HCT116 (cell line): ENCODE results near the gene SLC17A1. TPM values are rescaled to one million over a fixed set of nuclear protein-coding genes. Genes with fewer than 3 reads are reported as not detected.

Source experiments
- ATAC-seq: fragments of 200-7000 bp; cut with Tn5 transposase; 2 replicates; pipeline ENCODE4 v1.9.1; 2020; ENCODE audit warnings: mild to moderate bottlenecking, moderate library complexity
- BruUV-seq: library from RNA; stranded (reverse); fragments of 400-500 nt; replicated peaks from 2 replicates; lab custom pipeline; 2021; lab: Mats Ljungman, UMichigan
- CTCF ChIA-PET: fragments of 300-600 bp; sonication (Branson Sonifier 250); formaldehyde crosslinking; loops from one replicate; lab custom pipeline; 2021; ENCODE audit warnings: antibody characterized with exemption; lab: Charles Lee
- POLR2A ChIA-PET: fragments of 300-600, 350-600 bp; sonication (Branson Sonifier 250); formaldehyde crosslinking; loops from one replicate; lab custom pipeline; 2021; ENCODE audit warnings: antibody characterized with exemption; lab: Charles Lee
- RAD21 ChIA-PET, 2 experiments: fragments of 300-600 bp; sonication (Branson Sonifier 250); formaldehyde crosslinking; loops; one replicate each; lab custom pipeline; 2023; ENCODE audit warnings: low total read pairs in 2 of 2; ENCODE audit not compliant: uncharacterized antibody in 2 of 2, unreplicated experiment in 2 of 2, low non-redundant PET in 1 of 2; lab: Charles Lee
- DNase-seq: peaks from one replicate; pipeline ENCODE4 v3.0.0-alpha.2; 2010; ENCODE audit warnings: low read depth, low spot score
- H2AFZ ChIP-seq: fragments of 200-600 bp; shearing (Covaris generic), sonication (generic); 2 replicates; pipeline ENCODE4 v1.6.1; 2017; ENCODE audit warnings: low read depth, mixed run types, mixed read lengths, antibody characterized with exemption, low read length; ENCODE audit not compliant: poor library complexity, severe bottlenecking
- H3K27ac ChIP-seq: 2 replicates; pipeline ENCODE4 v1.5.1; 2012; ENCODE audit warnings: low read depth, low read length
- H3K27me3 ChIP-seq: fragments of 200-600 bp; sonication (generic); 2 replicates; pipeline ENCODE4 v1.6.1; 2016; ENCODE audit warnings: mixed run types, low read length, mixed read lengths; ENCODE audit not compliant: insufficient read depth
- H3K36me3 ChIP-seq, 2 experiments: fragments of 200-500 bp in 1 of 2; fragments of 200-600 bp in 1 of 2; sonication (Bioruptor generic) in 1 of 2; sonication (generic) in 1 of 2; 2 replicates each; pipeline versions ENCODE4 v1.5.1 to v1.6.1; 2014 to 2016; ENCODE audit warnings: low read length in 2 of 2, inconsistent platforms in 1 of 2, mixed read lengths in 1 of 2, mixed run types in 1 of 2; ENCODE audit not compliant: insufficient read depth in 2 of 2, control insufficient read depth in 1 of 2
- H3K4me1 ChIP-seq, 2 experiments: fragments of 200-600 bp in 1 of 2; sonication (generic) in 1 of 2; 2 replicates each; pipeline versions ENCODE4 v1.5.1 to v1.6.1; 2012 to 2017; ENCODE audit warnings: low read length in 2 of 2, inconsistent platforms in 1 of 2, mild to moderate bottlenecking in 1 of 2, mixed read lengths in 1 of 2, mixed run types in 1 of 2, moderate library complexity in 1 of 2; ENCODE audit not compliant: insufficient read depth in 2 of 2, control insufficient read depth in 1 of 2
- H3K4me2 ChIP-seq: fragments of 200-600 bp; sonication (generic); 2 replicates; pipeline ENCODE4 v1.6.1; 2017; ENCODE audit warnings: mixed run types, low read length, mixed read lengths
- H3K4me3 ChIP-seq, 2 experiments: fragments of 200-600 bp in 1 of 2; sonication (generic) in 1 of 2; replicated peaks in 1 of 2; 2 replicates each; pipeline ENCODE4 v1.5.1; 2011 to 2016; ENCODE audit warnings: low read length in 2 of 2, control low read depth in 1 of 2, low read depth in 1 of 2, mild to moderate bottlenecking in 1 of 2, mixed read lengths in 1 of 2, mixed run types in 1 of 2
- H3K79me2 ChIP-seq: fragments of 200-600 bp; sonication (generic); 2 replicates; pipeline ENCODE4 v1.6.1; 2017; ENCODE audit warnings: mild to moderate bottlenecking, mixed run types, low read length, moderate library complexity, mixed read lengths; ENCODE audit not compliant: insufficient read depth
- H3K9ac ChIP-seq: fragments of 200-600 bp; sonication (generic); 2 replicates; pipeline ENCODE4 v1.6.1; 2016; ENCODE audit warnings: low read length, mixed read lengths
- H3K9me2 ChIP-seq: fragments of 200-600 bp; sonication (generic), shearing (Covaris generic); 2 replicates; pipeline ENCODE4 v1.6.1; 2017; ENCODE audit warnings: mixed run types, mild to moderate bottlenecking, moderate library complexity; ENCODE audit not compliant: insufficient read depth
- H3K9me3 ChIP-seq, 2 experiments: fragments of 200-500 bp in 1 of 2; fragments of 200-600 bp in 1 of 2; sonication (Bioruptor generic) in 1 of 2; sonication (generic) in 1 of 2; 2 replicates each; pipeline ENCODE4 v1.6.1; 2014 to 2017; ENCODE audit warnings: low read length in 2 of 2, mixed read lengths in 2 of 2, inconsistent platforms in 1 of 2, low read depth in 1 of 2, mild to moderate bottlenecking in 1 of 2, mixed run types in 1 of 2, moderate library complexity in 1 of 2; ENCODE audit not compliant: control insufficient read depth in 1 of 2, insufficient read depth in 1 of 2
- H4K20me1 ChIP-seq: fragments of 200-600 bp; sonication (generic), shearing (Covaris generic); 2 replicates; pipeline ENCODE4 v1.6.1; 2017; ENCODE audit warnings: mixed run types, mild to moderate bottlenecking, moderate library complexity; ENCODE audit not compliant: insufficient read depth
- EGR1 ChIP-seq: IDR thresholded peaks from 2 replicates; pipeline ENCODE4 v1.6.1; 2012; ENCODE audit warnings: low read depth
- EZH2 ChIP-seq: fragments of 200-600 bp; sonication (generic); IDR thresholded peaks from 2 replicates; pipeline ENCODE4 v1.6.1; 2017; ENCODE audit warnings: antibody characterized with exemption, mixed run types
- EZH2phosphoT487 ChIP-seq: fragments of 200-600 bp; IDR thresholded peaks from 2 replicates; pipeline ENCODE4 v1.6.1; 2018; ENCODE audit warnings: antibody characterized with exemption, borderline replicate concordance
- FOSL1 ChIP-seq: IDR thresholded peaks from 2 replicates; pipeline ENCODE4 v1.6.1; 2012; ENCODE audit warnings: low read depth
- POLR2A ChIP-seq: IDR thresholded peaks from 2 replicates; pipeline ENCODE4 v1.7.0; 2011; ENCODE audit warnings: borderline replicate concordance; ENCODE audit not compliant: insufficient read depth, insufficient read length; ENCODE audit errors: extremely low read depth
- REST ChIP-seq: IDR thresholded peaks from 2 replicates; pipeline ENCODE4 v1.6.1; 2012; ENCODE audit warnings: low read depth
- SRF ChIP-seq: IDR thresholded peaks from 2 replicates; pipeline ENCODE4 v1.6.1; 2012; ENCODE audit warnings: low read depth
- YY1 ChIP-seq: IDR thresholded peaks from 2 replicates; pipeline ENCODE4 v1.6.1; 2011; ENCODE audit warnings: low read length, low read depth, moderate library complexity, mild to moderate bottlenecking; ENCODE audit not compliant: insufficient replicate concordance; ENCODE audit errors: extremely low read depth
- ZFX ChIP-seq: fragments of 450-650 bp; IDR thresholded peaks from 2 replicates; pipeline ENCODE4 v1.6.1; 2017
- ZNF274 ChIP-seq: fragments of 200-500 bp; sonication (Bioruptor generic); IDR thresholded peaks from 2 replicates; pipeline ENCODE4 v1.6.1; 2014; ENCODE audit warnings: mild to moderate bottlenecking, low read depth, low read length, inconsistent platforms
- intact Hi-C: fragments of 100-400 bp; cut with micrococcal nuclease; formaldehyde crosslinking; loops from 2 replicates; pipeline ENCODE4 v1.10.0; 2022
- total RNA-seq: library from RNA; stranded (reverse); gene quantifications from one replicate; pipeline ENCODE4 v1.2.1, GENCODE V29; 2021; ENCODE audit not compliant: unreplicated experiment

SLC17A1 gene
- total RNA-seq, 1 experiment from 2014 or later = not detected

- ATAC-seq = no peak
- CTCF ChIA-PET = no interaction called here
- no peak for TF ChIP-seq EZH2
- TF ChIP-seq SRF = no peak
- no peak for TF ChIP-seq FOSL1
- no peak for TF ChIP-seq EGR1
- no peak for TF ChIP-seq REST
- no peak for TF ChIP-seq ZFX
- no peak for TF ChIP-seq ZNF274
- TF ChIP-seq EZH2phosphoT487 = no peak
- TF ChIP-seq POLR2A = no peak
- TF ChIP-seq YY1 = no peak
- TF ChIP-seq, all 23 proteins: peak for 0
- no peak for DNase-seq
- Histone ChIP-seq H3K9me3 (no peaks in the 10 kb centered on the region), H3K4me3 (no peak overlapping the region), H3K4me2 (no peak overlapping the region), H3K79me2 (no peaks in the 10 kb centered on the region), H3K4me1 (no peaks in the 10 kb centered on the region), H4K20me1 (no peaks in the 10 kb centered on the region), H3K36me3 (no peaks in the 10 kb centered on the region), H3K27me3 (no peaks in the 10 kb centered on the region), H3K27ac (no peak overlapping the region), H3K9ac (no peak overlapping the region), H2AFZ (no peak overlapping the region), H3K9me2 (no peaks in the 10 kb centered on the region; the same call in 1 of the 2 replicates)
- POLR2A ChIA-PET = no interaction called here
- RAD21 ChIA-PET = no interaction called here
- intact Hi-C loops = no loop called here
- no TSS peak for BruUV-seq
Observed at GRCh38 chr6:25793970-25794369, 37.9 kb downstream of the SLC17A1 start.
